SK-N-SH treated with all-trans-retinoic acid at 6 μM for 48 hours (cell line): Measurements from ENCODE around the gene GET4.

Experiments used
- ATAC-seq: fragments of 200-7000 bp; cut with Tn5 transposase; 3 replicates; pipeline ENCODE4 v1.9.1; 2020; ENCODE audit warnings: mild to moderate bottlenecking, moderate library complexity
- ARNTL ChIP-seq: fragments of 450-650 bp; formaldehyde crosslinking; IDR thresholded peaks from 2 replicates; pipeline ENCODE4 v1.5.0; 2020; ENCODE audit warnings: low read depth, mild to moderate bottlenecking, moderate library complexity, borderline replicate concordance
- BACH2 ChIP-seq: fragments of 250-450 bp; sonication (Bioruptor Pico); IDR thresholded peaks from 2 replicates; pipeline ENCODE4 v1.9.0; 2021; ENCODE audit warnings: mild to moderate bottlenecking, borderline replicate concordance
- CREB5 ChIP-seq: fragments of 250-450 bp; sonication (Bioruptor Pico); IDR thresholded peaks from 2 replicates; pipeline ENCODE4 v1.5.1; 2020; ENCODE audit warnings: low read depth, mild to moderate bottlenecking, moderate library complexity
- CSDC2 ChIP-seq: fragments of 250-450 bp; sonication (Bioruptor Pico); IDR thresholded peaks from 2 replicates; pipeline ENCODE4 v1.5.0; 2020; ENCODE audit warnings: mild to moderate bottlenecking, moderate library complexity
- CSRNP3 ChIP-seq: fragments of 250-450 bp; sonication (Bioruptor Pico); IDR thresholded peaks from 2 replicates; pipeline ENCODE4 v1.5.1; 2021; ENCODE audit warnings: mild to moderate bottlenecking, moderate library complexity
- ESRRG ChIP-seq: fragments of 250-450 bp; sonication (Bioruptor Pico); IDR thresholded peaks from 2 replicates; pipeline ENCODE4 v1.6.1; 2021; ENCODE audit warnings: mild to moderate bottlenecking
- GLIS3 ChIP-seq: fragments of 250-450 bp; sonication (Bioruptor Pico); IDR thresholded peaks from 2 replicates; pipeline ENCODE4 v1.5.0; 2020; ENCODE audit warnings: mild to moderate bottlenecking, moderate library complexity
- ISL1 ChIP-seq: fragments of 250-450 bp; sonication (Bioruptor Pico); IDR thresholded peaks from 2 replicates; pipeline ENCODE4 v2.1.2; 2022; ENCODE audit warnings: mild to moderate bottlenecking, moderate library complexity
- OSR1 ChIP-seq: fragments of 250-450 bp; sonication (Bioruptor Pico); IDR thresholded peaks from 2 replicates; pipeline ENCODE4 v1.8.0; 2022; ENCODE audit warnings: moderate library complexity, mild to moderate bottlenecking, inconsistent platforms
- PATZ1 ChIP-seq: fragments of 250-450 bp; sonication (Bioruptor Pico); IDR thresholded peaks from 2 replicates; pipeline ENCODE4 v1.8.0; 2020; ENCODE audit warnings: mild to moderate bottlenecking, moderate library complexity, borderline replicate concordance
- POU6F1 ChIP-seq: fragments of 250-450 bp; sonication (Bioruptor Pico); IDR thresholded peaks from 2 replicates; pipeline ENCODE4 v1.8.0; 2021; ENCODE audit warnings: low read depth, mild to moderate bottlenecking, moderate library complexity, borderline replicate concordance
- PPARA ChIP-seq: fragments of 250-450 bp; sonication (Bioruptor Pico); IDR thresholded peaks from 2 replicates; pipeline ENCODE4 v1.5.0; 2020; ENCODE audit warnings: mild to moderate bottlenecking, borderline replicate concordance
- RARB ChIP-seq: fragments of 250-450 bp; sonication (Bioruptor Pico); IDR thresholded peaks from 2 replicates; pipeline ENCODE4 v1.8.0; 2021; ENCODE audit warnings: mild to moderate bottlenecking, moderate library complexity
- SNAI2 ChIP-seq: fragments of 250-450 bp; sonication (Bioruptor Pico); IDR thresholded peaks from 2 replicates; pipeline ENCODE4 v1.5.0; 2020; ENCODE audit warnings: mild to moderate bottlenecking, moderate library complexity
- TCF4 ChIP-seq: fragments of 250-450 bp; sonication (Bioruptor Pico); IDR thresholded peaks from 2 replicates; pipeline ENCODE4 v1.8.0; 2021; ENCODE audit warnings: mild to moderate bottlenecking, moderate library complexity, borderline replicate concordance
- TOX ChIP-seq: fragments of 250-450 bp; sonication (Bioruptor Pico); IDR thresholded peaks from 2 replicates; pipeline ENCODE4 v1.8.0; 2021; ENCODE audit warnings: mild to moderate bottlenecking, moderate library complexity, borderline replicate concordance
- TSHZ2 ChIP-seq: fragments of 250-450 bp; sonication (Bioruptor Pico); IDR thresholded peaks from 2 replicates; pipeline ENCODE4 v1.5.0; 2020; ENCODE audit warnings: mild to moderate bottlenecking, moderate library complexity
- ZC3H10 ChIP-seq: fragments of 250-450 bp; sonication (Bioruptor Pico); IDR thresholded peaks from 2 replicates; pipeline ENCODE4 v1.5.1; 2021; ENCODE audit warnings: mild to moderate bottlenecking, moderate library complexity
- ZFP3 ChIP-seq: fragments of 250-450 bp; sonication (Bioruptor Pico); IDR thresholded peaks from 2 replicates; pipeline ENCODE4 v1.5.0; 2020; ENCODE audit warnings: mild to moderate bottlenecking, moderate library complexity
- ZFP30 ChIP-seq: fragments of 450-650 bp; formaldehyde crosslinking; IDR thresholded peaks from 2 replicates; pipeline ENCODE4 v1.5.0; 2022; ENCODE audit warnings: mild to moderate bottlenecking, moderate library complexity
- ZNF565 ChIP-seq: fragments of 450-650 bp; formaldehyde crosslinking; conservative IDR thresholded peaks from 2 replicates; pipeline ENCODE4 v1.5.0; 2020; ENCODE audit warnings: low read depth, mild to moderate bottlenecking, moderate library complexity
- ZNF70 ChIP-seq: fragments of 450-650 bp; formaldehyde crosslinking; IDR thresholded peaks from 2 replicates; pipeline ENCODE4 v1.5.0; 2020; ENCODE audit warnings: mild to moderate bottlenecking, moderate library complexity
- ZNF8 ChIP-seq: fragments of 450-650 bp; formaldehyde crosslinking; IDR thresholded peaks from 2 replicates; pipeline ENCODE4 v1.5.0; 2020; ENCODE audit warnings: mild to moderate bottlenecking, moderate library complexity

GET4 gene

GRCh38 chr7:843230-843629, 33.1 kb upstream of the GET4 start:
- TF ChIP-seq ZC3H10 (CRISPR knock-in tag) (no peak), ZNF565 (CRISPR knock-in tag) (no peak), OSR1 (no peak), TCF4 (CRISPR knock-in tag) (no peak), POU6F1 (CRISPR knock-in tag) (no peak), TOX (CRISPR knock-in tag) (no peak), CREB5 (CRISPR knock-in tag) (no peak), GLIS3 (CRISPR knock-in tag) (no peak), PPARA (CRISPR knock-in tag) (no peak), ZFP30 (no peak), ARNTL (CRISPR knock-in tag) (no peak), TSHZ2 (CRISPR knock-in tag) (no peak), ZNF70 (CRISPR knock-in tag) (no peak), ISL1 (CRISPR knock-in tag) (no peak), SNAI2 (no peak), ZNF8 (CRISPR knock-in tag) (no peak), ZFP3 (CRISPR knock-in tag) (no peak), RARB (CRISPR knock-in tag) (no peak), BACH2 (no peak)
- no peak for ATAC-seq

- TF ChIP-seq CSRNP3 (CRISPR knock-in tag) (no peak), ZNF8 (CRISPR knock-in tag) (no peak), ISL1 (CRISPR knock-in tag) (no peak), TCF4 (CRISPR knock-in tag) (no peak), PATZ1 (CRISPR knock-in tag) (no peak), TOX (CRISPR knock-in tag) (no peak)
- no peak for ATAC-seq
Observed at GRCh38 chr7:844043-844442, 32.3 kb upstream of the GET4 start.

- ATAC-seq = no peak
- TF ChIP-seq TSHZ2 (CRISPR knock-in tag) = no peak
- no peak for TF ChIP-seq TCF4 (CRISPR knock-in tag)
- TF ChIP-seq CSDC2 = no peak
- TF ChIP-seq ESRRG (CRISPR knock-in tag) = no peak
- TF ChIP-seq RARB (CRISPR knock-in tag) = no peak
- no peak for TF ChIP-seq TOX (CRISPR knock-in tag)
- no peak for TF ChIP-seq ZC3H10 (CRISPR knock-in tag)
- no peak for TF ChIP-seq ZFP30
- TF ChIP-seq CREB5 (CRISPR knock-in tag) = no peak
- TF ChIP-seq ZNF70 (CRISPR knock-in tag) = no peak
Observed at GRCh38 chr7:844514-844913, 31.8 kb upstream of the GET4 start.
